DOHH2 (cell line): Measurements from ENCODE around the gene CD1D.

Source experiments
- EZH2phosphoT487 ChIP-seq: fragments of 200-600 bp; sonication (generic); IDR thresholded peaks from 2 replicates; pipeline ENCODE4 v1.6.1; 2017; ENCODE audit warnings: borderline replicate concordance, mild to moderate bottlenecking, antibody characterized with exemption, low read length, moderate library complexity, mixed read lengths
- TF ChIP-seq, protein P1 (sequence below): fragments of 200-600 bp; sonication (generic); IDR thresholded peaks from one replicate; pipeline ENCODE4 v1.5.1; 2014; ENCODE audit warnings: antibody characterized with exemption, mild to moderate bottlenecking, low read depth, low read length; ENCODE audit not compliant: poor library complexity, severe bottlenecking

DNA sequence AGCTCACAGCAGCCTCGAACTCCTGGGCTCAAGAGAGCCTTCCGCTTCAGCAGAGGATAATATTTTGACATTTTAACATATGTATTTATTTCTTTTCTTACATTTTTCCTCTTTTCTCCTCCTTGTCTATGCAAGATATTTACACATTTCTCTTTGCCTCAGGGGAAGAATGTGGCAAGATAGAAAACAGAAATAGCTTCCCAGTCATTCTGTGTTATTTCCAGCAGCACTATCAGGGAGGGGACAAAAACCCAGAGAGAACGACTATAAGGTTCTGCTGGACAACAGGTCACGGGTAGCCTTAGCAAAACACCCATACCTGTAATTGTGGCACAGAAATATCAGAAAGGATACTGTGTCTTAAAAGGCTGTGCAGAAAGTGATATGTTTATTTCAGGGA, 7.9 kb downstream of the CD1D start:
- TF ChIP-seq, protein P1, sequence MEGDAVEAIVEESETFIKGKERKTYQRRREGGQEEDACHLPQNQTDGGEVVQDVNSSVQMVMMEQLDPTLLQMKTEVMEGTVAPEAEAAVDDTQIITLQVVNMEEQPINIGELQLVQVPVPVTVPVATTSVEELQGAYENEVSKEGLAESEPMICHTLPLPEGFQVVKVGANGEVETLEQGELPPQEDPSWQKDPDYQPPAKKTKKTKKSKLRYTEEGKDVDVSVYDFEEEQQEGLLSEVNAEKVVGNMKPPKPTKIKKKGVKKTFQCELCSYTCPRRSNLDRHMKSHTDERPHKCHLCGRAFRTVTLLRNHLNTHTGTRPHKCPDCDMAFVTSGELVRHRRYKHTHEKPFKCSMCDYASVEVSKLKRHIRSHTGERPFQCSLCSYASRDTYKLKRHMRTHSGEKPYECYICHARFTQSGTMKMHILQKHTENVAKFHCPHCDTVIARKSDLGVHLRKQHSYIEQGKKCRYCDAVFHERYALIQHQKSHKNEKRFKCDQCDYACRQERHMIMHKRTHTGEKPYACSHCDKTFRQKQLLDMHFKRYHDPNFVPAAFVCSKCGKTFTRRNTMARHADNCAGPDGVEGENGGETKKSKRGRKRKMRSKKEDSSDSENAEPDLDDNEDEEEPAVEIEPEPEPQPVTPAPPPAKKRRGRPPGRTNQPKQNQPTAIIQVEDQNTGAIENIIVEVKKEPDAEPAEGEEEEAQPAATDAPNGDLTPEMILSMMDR: no peak
- no peak for TF ChIP-seq EZH2phosphoT487
